Measurements from ENCODE around the gene CLDN18. TPM values are rescaled to one million over a fixed set of nuclear protein-coding genes. Genes with fewer than 3 reads are reported as not detected.

Gene CLDN18
- total RNA-seq, 1 experiment from 2014 or later = 0.17 TPM

GRCh38 chr3:138047596-138048158, 37.7 kb downstream of the CLDN18 start:
- Histone ChIP-seq H3K36me3 (ENCODE audit: control insufficient read depth in 1 of 2, insufficient read depth in 2 of 2, low read length in 2 of 2) (no peaks in the 10 kb centered on the region), H3K4me2 (ENCODE audit: low read length) (no peak overlapping the region), H4K20me1 (ENCODE audit: insufficient read depth) (no peaks in the 10 kb centered on the region), H3K9ac (ENCODE audit: low read length) (no peak overlapping the region), H3K4me3 (replicated peaks in 1 of 2; ENCODE audit: low read depth in 1 of 2, low read length in 2 of 2) (no peak overlapping the region), H2AFZ (ENCODE audit: low read depth, low read length, poor library complexity, severe bottlenecking) (no peak overlapping the region), H3K9me3 (ENCODE audit: control insufficient read depth in 1 of 2, insufficient read depth in 1 of 2, low read depth in 1 of 2, low read length in 2 of 2) (no peaks in the 10 kb centered on the region), H3K27me3 (ENCODE audit: insufficient read depth, low read length) (no peaks in the 10 kb centered on the region), H3K79me2 (ENCODE audit: insufficient read depth, low read length) (no peaks in the 10 kb centered on the region), H3K27ac (ENCODE audit: low read depth, low read length) (no peak overlapping the region), H3K4me1 (ENCODE audit: control insufficient read depth in 1 of 2, insufficient read depth in 2 of 2, low read length in 2 of 2) (peaks cover 0 to 8% of the 10 kb centered on the region in 2 experiments; a peak in 2 of 4 replicates), H3K9me2 (ENCODE audit: insufficient read depth) (no peaks in the 10 kb centered on the region)
- TF ChIP-seq TCF7L2 (IDR thresholded peaks at IDR 0.05; ENCODE audit: borderline replicate concordance, extremely low read depth, insufficient read depth, insufficient read length) (no peak), JUND (IDR thresholded peaks at IDR 0.05) (no peak), ATF3 (IDR thresholded peaks at IDR 0.05) (no peak), REST (IDR thresholded peaks at IDR 0.05; ENCODE audit: low read depth) (no peak), SP1 (IDR thresholded peaks at IDR 0.05; ENCODE audit: low read depth) (no peak), ZFX (IDR thresholded peaks at IDR 0.05) (no peak), RAD21 (IDR thresholded peaks at IDR 0.05; ENCODE audit: low read depth) (no peak), EGR1 (IDR thresholded peaks at IDR 0.05; ENCODE audit: low read depth) (no peak), EZH2 (IDR thresholded peaks at IDR 0.05) (no peak), CBX3 (IDR thresholded peaks at IDR 0.05; ENCODE audit: low read depth) (no peak), SIN3A (IDR thresholded peaks at IDR 0.05; ENCODE audit: low read depth) (no peak), SRF (IDR thresholded peaks at IDR 0.05; ENCODE audit: low read depth) (no peak), FOSL1 (IDR thresholded peaks at IDR 0.05; ENCODE audit: low read depth) (no peak), ELF1 (IDR thresholded peaks at IDR 0.05; ENCODE audit: borderline replicate concordance, low read depth) (no peak), ZNF274 (IDR thresholded peaks at IDR 0.05; ENCODE audit: low read depth, low read length) (no peak), EZH2phosphoT487 (IDR thresholded peaks at IDR 0.05; ENCODE audit: borderline replicate concordance) (no peak)
- TF ChIP-seq, protein P1, sequence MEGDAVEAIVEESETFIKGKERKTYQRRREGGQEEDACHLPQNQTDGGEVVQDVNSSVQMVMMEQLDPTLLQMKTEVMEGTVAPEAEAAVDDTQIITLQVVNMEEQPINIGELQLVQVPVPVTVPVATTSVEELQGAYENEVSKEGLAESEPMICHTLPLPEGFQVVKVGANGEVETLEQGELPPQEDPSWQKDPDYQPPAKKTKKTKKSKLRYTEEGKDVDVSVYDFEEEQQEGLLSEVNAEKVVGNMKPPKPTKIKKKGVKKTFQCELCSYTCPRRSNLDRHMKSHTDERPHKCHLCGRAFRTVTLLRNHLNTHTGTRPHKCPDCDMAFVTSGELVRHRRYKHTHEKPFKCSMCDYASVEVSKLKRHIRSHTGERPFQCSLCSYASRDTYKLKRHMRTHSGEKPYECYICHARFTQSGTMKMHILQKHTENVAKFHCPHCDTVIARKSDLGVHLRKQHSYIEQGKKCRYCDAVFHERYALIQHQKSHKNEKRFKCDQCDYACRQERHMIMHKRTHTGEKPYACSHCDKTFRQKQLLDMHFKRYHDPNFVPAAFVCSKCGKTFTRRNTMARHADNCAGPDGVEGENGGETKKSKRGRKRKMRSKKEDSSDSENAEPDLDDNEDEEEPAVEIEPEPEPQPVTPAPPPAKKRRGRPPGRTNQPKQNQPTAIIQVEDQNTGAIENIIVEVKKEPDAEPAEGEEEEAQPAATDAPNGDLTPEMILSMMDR (IDR thresholded peaks at IDR 0.05 in 2 of 3, conservative IDR thresholded peaks at IDR 0.05 in 1 of 3; ENCODE audit: borderline replicate concordance in 1 of 3, insufficient read depth in 1 of 3, low read depth in 2 of 3, low read length in 2 of 3) = no peak
- TF ChIP-seq, protein P2, sequence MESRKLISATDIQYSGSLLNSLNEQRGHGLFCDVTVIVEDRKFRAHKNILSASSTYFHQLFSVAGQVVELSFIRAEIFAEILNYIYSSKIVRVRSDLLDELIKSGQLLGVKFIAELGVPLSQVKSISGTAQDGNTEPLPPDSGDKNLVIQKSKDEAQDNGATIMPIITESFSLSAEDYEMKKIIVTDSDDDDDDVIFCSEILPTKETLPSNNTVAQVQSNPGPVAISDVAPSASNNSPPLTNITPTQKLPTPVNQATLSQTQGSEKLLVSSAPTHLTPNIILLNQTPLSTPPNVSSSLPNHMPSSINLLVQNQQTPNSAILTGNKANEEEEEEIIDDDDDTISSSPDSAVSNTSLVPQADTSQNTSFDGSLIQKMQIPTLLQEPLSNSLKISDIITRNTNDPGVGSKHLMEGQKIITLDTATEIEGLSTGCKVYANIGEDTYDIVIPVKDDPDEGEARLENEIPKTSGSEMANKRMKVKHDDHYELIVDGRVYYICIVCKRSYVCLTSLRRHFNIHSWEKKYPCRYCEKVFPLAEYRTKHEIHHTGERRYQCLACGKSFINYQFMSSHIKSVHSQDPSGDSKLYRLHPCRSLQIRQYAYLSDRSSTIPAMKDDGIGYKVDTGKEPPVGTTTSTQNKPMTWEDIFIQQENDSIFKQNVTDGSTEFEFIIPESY (IDR thresholded peaks at IDR 0.05; ENCODE audit: extremely low read depth, insufficient replicate concordance, low read length) = no peak
- TF ChIP-seq, protein P3, sequence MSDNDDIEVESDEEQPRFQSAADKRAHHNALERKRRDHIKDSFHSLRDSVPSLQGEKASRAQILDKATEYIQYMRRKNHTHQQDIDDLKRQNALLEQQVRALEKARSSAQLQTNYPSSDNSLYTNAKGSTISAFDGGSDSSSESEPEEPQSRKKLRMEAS (IDR thresholded peaks at IDR 0.05) = no peak
- ChIA-PET POLR2A (no interaction called here), CTCF (no interaction called here), RAD21 (ENCODE audit: low non-redundant PET in 1 of 2, low total read pairs in 2 of 2, uncharacterized antibody in 2 of 2, unreplicated experiment in 2 of 2) (no interaction called here)
- intact Hi-C loops (cut with micrococcal nuclease) = no loop called here
- no TSS peak for BruUV-seq (replicated peaks)
- ATAC-seq = no peak
- no peak for DNase-seq (ENCODE audit: low read depth, low spot score)

All from HCT116 (cell line).